ES-I3 (cell line): Measurements from ENCODE around the gene TNPO2.

Source experiments
- H3K36me3 ChIP-seq: 2 replicates; pipeline ENCODE4 v1.6.1; 2013; ENCODE audit warnings: mild to moderate bottlenecking, low read length, control low read depth, moderate library complexity; ENCODE audit not compliant: insufficient read depth
- H3K4me1 ChIP-seq: 2 replicates; pipeline ENCODE4 v1.6.1; 2013; ENCODE audit warnings: mild to moderate bottlenecking, control low read depth, low read length; ENCODE audit not compliant: insufficient read depth
- H3K9ac ChIP-seq: 2 replicates; pipeline ENCODE4 v1.6.1; 2013; ENCODE audit warnings: low read depth, mild to moderate bottlenecking, low read length, moderate library complexity
- H3K9me3 ChIP-seq: 2 replicates; pipeline ENCODE4 v1.6.1; 2013; ENCODE audit warnings: mild to moderate bottlenecking, low read length, moderate library complexity; ENCODE audit not compliant: control insufficient read depth, insufficient read depth

The TNPO2 gene

DNA sequence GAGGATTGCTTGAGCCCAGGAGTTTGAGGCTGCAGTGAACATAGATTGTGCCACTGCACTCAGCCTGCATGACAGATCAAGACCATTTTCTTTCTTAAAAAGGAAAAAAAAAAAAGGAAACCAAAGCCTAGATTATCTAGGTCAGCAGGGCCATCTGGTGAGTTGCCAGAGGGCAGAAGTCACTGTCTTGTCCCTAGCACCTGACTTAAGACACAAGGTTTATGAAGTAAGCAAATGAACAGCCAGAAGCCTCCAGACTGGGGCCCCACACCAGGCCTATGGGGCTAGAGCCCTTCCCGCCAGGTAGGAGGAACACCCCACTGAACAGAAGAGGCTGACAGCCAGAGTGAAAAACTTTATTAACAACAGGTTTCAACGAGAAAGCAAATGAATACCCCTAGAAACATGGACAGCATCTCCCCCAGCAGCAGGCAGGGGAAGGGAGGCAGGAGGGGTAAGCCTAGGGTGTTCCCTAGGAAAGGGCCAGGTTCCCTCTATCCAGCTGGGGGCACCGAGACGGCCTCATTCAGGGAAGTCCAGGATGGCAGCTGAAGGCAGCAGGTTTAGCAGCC, 55.9 kb downstream of the TNPO2 start:
- Histone ChIP-seq H3K36me3 (no peaks in the 10 kb centered on the region; the same call in 1 of the 2 replicates), H3K9ac (no peak overlapping the region), H3K4me1 (no peaks in the 10 kb centered on the region), H3K9me3 (no peaks in the 10 kb centered on the region)

DNA sequence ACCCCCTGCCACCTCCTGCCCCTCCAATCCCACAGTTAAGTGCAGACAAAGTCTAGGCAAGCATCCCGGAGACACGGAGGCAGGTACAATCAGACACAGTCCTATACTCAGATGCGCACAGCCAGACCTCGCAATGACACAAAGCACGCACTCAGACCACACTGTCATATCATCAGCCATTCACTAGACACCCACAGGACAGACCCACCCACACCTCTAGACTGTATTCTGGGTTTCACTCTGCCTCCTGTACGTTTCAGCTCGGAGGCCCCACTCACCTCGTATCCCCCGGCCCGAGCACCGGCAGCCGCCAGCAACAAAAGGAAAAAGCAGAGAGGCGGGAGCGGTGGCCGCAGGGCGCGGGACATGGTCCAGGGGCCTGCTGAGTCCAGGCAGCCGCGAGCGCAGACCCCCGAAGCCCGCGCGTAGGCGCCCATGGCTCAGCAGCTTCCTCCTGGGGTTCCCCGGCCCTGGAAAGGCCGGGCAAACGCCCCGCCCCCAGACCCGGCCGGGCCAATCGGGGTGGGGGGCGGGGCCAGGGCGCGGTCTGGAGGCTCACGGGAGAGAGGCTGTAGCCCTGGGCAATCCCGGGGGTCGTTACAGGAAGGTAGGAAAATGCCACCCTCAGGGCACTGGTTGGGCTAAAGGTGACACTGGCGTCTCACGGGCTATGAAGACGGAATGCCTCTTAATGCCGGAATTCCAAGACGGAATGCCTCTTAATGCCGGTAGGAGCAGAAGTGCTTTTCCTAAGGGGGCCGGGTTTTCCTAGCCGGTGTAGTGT, 57.3 kb downstream of the TNPO2 start, which contains the start of the genes MAN2B1 and WDR83:
Gene MAN2B1 (minus strand): TSS at position 478 of the 784 bp plus-strand sequence. CDS start 41 bp downstream, at position 437.
Gene WDR83 (plus strand): TSS at position 543 of the 784 bp plus-strand sequence. CDS start 2,984 bp downstream, outside the sequence.
- Histone ChIP-seq H3K4me1 (no peaks in the 10 kb centered on the region), H3K36me3 (no peaks in the 10 kb centered on the region; the same call in 1 of the 2 replicates), H3K9ac (peak within 1 kb of the TSS; percentile 68), H3K9me3 (no peaks in the 10 kb centered on the region)

DNA sequence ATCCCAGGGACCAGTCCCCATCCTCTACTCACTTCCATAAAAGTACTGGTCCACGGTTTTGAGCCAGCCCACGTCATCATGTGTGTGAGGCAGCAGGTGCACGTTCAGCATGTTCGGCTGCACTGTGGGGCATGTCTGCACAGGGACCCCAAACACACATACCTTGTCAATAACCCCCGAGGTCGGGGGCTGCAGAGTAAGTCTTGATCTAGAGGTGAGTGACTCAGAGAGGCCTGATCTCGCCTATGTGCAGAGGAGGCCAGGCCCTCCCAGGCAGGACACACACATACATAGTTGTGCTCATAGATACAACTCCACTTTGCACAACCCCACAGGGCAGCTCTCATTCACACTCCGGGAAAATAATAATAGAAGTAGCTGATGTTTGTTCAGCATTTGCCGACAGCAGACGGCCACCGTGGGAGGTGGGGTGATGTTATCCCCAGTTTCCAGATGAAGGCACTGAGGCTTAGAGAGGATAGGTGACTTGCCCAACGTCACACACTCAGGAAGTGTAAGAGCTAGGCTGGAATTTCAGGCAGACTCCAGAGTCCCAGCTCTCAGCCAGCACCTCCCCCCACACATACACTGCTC, 58.0 kb downstream of the TNPO2 start:
- Histone ChIP-seq H3K36me3 (no peaks in the 10 kb centered on the region; the same call in 1 of the 2 replicates), H3K9me3 (no peaks in the 10 kb centered on the region), H3K9ac (peak overlapping the region; percentile 68), H3K4me1 (no peaks in the 10 kb centered on the region)

DNA sequence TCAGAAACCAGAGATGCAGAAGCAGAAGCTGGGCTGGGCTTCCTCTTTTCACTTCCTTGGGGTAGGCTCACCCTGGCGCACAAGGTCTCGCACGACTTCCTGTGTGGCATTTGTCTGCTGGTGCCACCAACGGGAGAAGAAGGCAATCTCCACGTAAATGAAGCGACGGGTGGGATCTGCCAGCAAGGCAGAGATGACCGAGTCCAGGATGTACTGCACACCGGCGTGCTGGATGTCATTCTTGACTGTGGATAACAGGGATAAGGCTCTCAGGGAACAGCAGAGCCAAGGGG, 58.5 kb downstream of the TNPO2 start:
- no peaks in the 10 kb centered on the region; the same call in 1 of the 2 replicates for H3K36me3 ChIP-seq
- H3K4me1 ChIP-seq = no peaks in the 10 kb centered on the region
- H3K9ac ChIP-seq = no peak overlapping the region

DNA sequence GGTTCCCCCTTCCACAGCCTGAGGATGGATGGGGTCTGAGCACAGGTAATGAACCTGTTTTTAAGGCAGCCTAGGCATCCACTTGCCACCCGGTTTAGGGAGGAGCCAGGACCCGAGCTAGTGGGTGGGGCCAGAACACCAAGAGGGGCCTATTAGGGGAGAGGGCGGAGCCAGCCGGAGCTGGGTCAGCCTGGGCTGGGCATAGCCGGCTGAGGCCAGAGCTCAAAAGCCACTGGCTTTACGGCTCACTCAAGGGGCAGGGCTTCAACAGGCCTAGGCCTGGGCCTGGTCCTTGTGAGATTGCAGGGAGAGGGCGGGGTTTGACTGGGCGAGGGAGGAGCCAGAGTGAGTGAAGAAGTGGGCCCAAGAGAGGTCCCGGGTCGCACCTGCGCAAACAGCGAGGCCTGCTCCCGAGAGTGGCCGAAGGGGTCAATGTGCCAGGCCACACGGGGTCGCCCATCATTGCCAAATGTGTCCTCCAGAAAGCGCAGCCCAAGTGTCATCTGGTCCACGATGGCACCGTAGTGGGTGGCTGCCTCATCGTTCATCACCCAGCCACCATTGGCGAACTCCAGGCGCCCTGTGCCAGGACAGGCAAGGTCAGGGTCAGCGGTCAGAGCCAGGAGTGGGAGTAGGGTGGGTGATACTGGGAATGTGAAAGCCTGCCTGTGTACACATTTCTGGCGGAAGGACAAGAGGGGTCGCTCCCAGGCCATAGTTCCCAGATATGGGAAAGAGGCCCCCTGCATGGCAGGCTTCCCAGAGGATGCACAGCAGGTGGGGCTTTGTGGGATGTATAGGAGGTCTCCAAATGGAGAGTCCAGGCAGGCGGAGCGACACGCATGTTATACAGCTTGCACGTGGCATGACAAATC, 59.1 kb downstream of the TNPO2 start:
- Histone ChIP-seq H3K36me3 (no peaks in the 10 kb centered on the region; the same call in 1 of the 2 replicates), H3K9ac (no peak overlapping the region), H3K4me1 (no peaks in the 10 kb centered on the region), H3K9me3 (no peaks in the 10 kb centered on the region)

More for the DNA sequence above, 58.5 kb downstream of the TNPO2 start:
- no peaks in the 10 kb centered on the region for H3K9me3 ChIP-seq

DNA sequence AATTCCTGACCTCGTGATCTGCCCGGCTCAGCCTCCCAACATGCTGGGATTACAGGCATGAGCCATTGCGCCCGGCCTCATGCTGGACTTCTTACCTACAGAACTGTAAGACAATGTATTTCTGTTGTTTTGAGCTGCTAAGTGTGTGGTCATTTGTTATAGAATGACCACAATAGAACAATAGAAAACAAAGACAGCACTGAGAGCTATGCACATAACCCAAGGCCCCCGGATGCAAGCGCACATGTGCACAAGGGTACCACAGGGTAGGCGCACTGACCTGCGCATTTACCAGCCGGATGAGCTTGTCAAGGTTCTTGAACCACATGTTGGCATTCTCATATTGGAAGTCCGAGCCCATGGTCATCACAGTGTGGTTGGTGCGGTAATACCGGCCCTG, 62.8 kb downstream of the TNPO2 start:
- Histone ChIP-seq H3K36me3 (no peaks in the 10 kb centered on the region; the same call in 1 of the 2 replicates), H3K9me3 (no peaks in the 10 kb centered on the region), H3K9ac (no peak overlapping the region), H3K4me1 (peaks cover 4% of the 10 kb centered on the region; the same call in 1 of the 2 replicates)

DNA sequence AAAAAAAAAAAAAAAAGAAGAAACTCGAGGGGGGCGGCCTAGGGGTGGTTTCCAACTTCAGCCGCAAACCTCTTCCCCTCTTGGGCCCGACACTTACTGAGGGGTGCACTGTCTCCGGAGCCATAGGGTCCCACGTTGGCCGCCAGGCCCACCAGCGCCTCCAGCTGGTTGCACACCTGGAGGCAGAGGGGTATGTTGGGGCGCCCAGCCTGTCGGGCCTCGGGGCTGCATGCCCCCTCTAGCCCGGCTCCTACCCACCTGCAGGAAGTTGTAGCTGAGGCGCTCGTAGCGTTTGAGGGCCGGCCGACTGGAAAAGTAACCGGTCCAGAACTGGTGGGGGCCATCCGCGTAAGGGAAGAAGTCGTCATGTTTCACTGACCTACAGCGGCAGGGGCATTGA, 65.8 kb downstream of the TNPO2 start:
- Histone ChIP-seq H3K4me1 (peaks cover 4% of the 10 kb centered on the region; the same call in 1 of the 2 replicates), H3K9ac (no peak overlapping the region), H3K36me3 (0 out of 2 replicates have a peak, but pooled peaks cover 7% of the 10 kb centered on the region), H3K9me3 (no peaks in the 10 kb centered on the region)

DNA sequence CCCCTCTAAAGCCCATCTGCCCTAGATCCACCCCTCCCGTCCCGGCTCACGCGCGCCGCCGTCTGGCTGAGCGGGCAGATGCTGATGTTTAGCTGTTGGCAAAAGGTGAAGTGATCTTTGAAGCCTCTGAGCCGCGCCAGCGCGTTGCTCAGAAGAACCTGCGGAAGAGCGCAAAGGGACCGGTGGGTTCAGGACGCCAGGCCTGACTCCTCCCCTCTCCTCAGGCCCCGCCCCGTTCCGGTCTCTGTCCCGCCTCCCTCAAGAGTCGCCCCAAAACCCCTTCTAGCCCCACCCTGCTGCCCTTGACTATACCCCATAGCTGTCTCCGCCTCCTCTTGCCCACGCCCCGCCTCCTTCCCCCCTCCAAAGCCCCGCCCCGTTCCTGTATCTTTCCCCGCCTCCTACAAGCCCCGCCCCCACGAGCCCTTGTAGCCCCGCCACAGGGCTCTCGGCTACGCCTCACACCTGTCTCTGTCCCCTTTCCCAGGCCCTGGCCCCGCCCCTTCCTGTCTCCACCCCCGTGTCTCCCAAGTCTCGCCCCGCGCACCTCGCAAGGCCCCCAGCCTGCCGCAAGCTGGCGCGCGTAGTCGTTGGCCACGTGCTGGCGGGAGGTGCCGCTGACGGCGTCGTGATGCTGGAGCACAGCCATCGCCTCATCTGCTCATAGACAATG, 66.7 kb downstream of the TNPO2 start:
- 0 out of 2 replicates have a peak, but pooled peaks cover 7% of the 10 kb centered on the region for H3K36me3 ChIP-seq
- H3K9ac ChIP-seq = no peak overlapping the region; the same call in 1 of the 2 replicates
- no peaks in the 10 kb centered on the region for H3K9me3 ChIP-seq
- peaks cover 4% of the 10 kb centered on the region; the same call in 1 of the 2 replicates for H3K4me1 ChIP-seq

DNA sequence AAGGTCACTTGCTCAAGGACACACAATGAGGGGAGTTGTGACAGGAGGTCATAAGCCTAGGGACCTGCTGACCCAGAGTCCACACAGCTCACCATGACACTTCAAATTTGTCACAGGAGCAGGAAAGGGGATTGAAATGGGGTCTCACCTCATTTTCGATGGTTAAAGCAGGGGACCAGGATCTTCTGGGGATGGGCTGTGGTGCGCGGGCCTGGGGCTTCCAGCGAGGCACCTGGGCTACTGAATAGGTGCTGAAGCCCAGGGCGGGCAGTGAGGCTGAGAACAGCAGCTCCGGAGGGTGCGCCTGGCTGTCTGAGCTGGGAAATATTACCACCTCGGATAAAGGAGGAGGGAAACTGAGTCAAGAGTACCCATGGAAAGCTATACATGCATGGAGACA, 68.2 kb downstream of the TNPO2 start:
- 0 out of 2 replicates have a peak, but pooled peaks cover 7% of the 10 kb centered on the region for H3K36me3 ChIP-seq

DNA sequence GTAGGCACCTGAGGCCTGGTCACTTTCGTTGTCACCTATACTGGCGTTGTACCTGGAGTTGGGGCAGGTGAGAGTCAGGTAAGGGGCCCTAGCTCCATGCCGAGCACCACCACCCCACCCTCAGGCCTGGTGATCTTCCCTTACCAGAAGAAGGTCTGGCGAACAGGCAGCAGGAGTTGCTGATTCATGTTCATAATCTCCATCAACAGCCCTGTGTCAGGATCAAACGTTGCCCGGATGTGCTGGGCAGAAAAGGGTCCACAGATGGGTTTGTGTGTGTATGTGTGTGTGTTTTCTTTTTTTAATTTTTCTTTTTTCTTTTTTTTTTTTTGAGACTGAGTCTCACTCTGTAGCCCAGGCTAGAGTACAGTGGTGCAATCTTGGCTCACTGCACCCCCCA, 71.5 kb downstream of the TNPO2 start:
- Histone ChIP-seq H3K36me3 (0 out of 2 replicates have a peak, but pooled peaks cover 7% of the 10 kb centered on the region), H3K4me1 (peaks cover 4% of the 10 kb centered on the region; the same call in 1 of the 2 replicates), H3K9ac (no peak overlapping the region), H3K9me3 (no peaks in the 10 kb centered on the region)

More for the DNA sequence above, 68.2 kb downstream of the TNPO2 start:
- H3K9me3 ChIP-seq = no peaks in the 10 kb centered on the region
- H3K9ac ChIP-seq = no peak overlapping the region
- H3K4me1 ChIP-seq = peaks cover 4% of the 10 kb centered on the region; the same call in 1 of the 2 replicates

DNA sequence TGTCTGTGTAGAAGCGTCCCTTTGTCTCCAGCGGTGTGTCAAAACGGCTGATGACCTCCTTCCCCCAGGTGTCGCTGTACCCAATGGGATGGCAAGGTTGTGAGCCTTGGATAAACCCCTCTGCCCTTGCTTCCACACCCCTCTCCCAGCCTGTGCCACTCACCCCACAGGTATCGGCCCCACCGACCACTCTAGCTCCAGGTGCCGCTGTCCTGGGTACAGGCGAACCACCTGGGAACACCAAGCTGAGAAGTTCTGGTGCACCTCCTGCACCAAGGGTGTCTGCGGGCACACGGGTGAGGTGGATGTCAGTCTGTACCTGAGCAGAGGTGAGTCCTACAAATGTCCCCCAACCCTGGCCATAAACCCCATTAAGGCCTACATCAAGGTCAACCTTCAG, 73.8 kb downstream of the TNPO2 start:
- no peaks in the 10 kb centered on the region for H3K9me3 ChIP-seq
- H3K9ac ChIP-seq = no peak overlapping the region
- H3K4me1 ChIP-seq = no peaks in the 10 kb centered on the region
- H3K36me3 ChIP-seq = no peaks in the 10 kb centered on the region
